Activated T-cell treated with anti-CD3 and anti-CD28 coated beads for 1 hour (primary cell): ENCODE results near the gene OR56A4.
"Not testable (repeated sequence)": the region's sequence is repeated elsewhere in the genome, so short reads cannot be mapped to it uniquely, and the experiment has no call there.

Experiments
- DNase-seq: peaks from one replicate; pipeline ENCODE4 v3.0.0-alpha.2; 2020; ENCODE audit warnings: low read depth

OR56A4 gene

DNA sequence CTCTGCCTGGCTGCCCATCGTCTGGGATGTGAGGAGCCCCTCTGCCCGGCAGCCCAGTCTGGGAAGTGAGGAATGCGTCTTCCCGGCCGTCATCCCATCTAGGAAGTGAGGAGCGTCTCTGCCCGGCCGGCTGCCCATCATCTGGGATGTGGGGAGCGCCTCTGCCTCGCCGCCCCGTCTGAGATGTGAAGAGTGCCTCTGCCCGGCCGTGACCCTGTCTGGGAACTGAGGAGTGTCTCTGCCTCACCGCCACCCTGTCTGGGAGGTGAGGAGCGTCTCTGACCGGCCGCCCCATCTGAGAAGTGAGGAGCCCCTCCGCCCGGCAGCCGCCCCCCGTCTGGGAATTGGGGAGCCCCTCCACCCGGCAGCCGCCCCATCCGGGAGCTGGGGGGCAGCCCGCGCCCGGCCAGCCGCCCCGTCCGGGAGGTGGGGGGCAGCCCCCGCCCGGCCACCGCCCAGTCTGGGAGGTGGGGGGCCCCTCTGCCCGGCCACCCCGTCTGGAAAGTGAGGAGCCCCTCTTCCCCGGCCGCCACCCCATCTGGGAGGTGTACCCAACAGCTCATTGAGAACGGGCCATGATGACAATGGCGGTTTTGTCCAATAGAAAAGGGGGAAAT lies 45.9 kb downstream of the OR56A4 start:
- DNase-seq, result not testable (repeated sequence)

DNA sequence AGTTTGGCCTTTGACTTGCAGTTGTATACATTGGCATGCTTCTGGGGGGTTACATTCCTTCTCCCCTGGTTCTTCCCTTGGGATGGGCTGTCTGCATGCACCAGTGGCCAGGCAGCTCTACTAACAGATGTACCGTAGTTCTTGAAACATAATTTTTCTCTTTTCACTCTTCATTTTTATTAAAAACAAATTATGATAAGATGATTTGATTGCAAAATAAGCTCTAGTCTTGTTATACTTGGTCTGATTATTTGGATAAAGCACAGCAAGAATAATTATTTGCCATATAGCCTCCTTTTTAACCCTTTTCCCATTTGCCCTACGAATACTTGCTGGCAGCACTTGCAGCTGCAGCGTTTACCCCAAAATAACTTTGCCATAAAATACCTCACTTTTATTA lies 51.2 kb downstream of the OR56A4 start:
- DNase-seq, result no peak
